Measurements from ENCODE around the gene STARD5. TPM values are rescaled to one million over a fixed set of nuclear protein-coding genes. Genes with fewer than 3 reads are reported as not detected.

The STARD5 gene
- total and polyA plus RNA-seq, 9 of the 15 experiments (the other 6 are each of a cell fraction or from before 2014, with no cell fraction given): 1.7 to 5.7 (median 2.2) TPM

DNA sequence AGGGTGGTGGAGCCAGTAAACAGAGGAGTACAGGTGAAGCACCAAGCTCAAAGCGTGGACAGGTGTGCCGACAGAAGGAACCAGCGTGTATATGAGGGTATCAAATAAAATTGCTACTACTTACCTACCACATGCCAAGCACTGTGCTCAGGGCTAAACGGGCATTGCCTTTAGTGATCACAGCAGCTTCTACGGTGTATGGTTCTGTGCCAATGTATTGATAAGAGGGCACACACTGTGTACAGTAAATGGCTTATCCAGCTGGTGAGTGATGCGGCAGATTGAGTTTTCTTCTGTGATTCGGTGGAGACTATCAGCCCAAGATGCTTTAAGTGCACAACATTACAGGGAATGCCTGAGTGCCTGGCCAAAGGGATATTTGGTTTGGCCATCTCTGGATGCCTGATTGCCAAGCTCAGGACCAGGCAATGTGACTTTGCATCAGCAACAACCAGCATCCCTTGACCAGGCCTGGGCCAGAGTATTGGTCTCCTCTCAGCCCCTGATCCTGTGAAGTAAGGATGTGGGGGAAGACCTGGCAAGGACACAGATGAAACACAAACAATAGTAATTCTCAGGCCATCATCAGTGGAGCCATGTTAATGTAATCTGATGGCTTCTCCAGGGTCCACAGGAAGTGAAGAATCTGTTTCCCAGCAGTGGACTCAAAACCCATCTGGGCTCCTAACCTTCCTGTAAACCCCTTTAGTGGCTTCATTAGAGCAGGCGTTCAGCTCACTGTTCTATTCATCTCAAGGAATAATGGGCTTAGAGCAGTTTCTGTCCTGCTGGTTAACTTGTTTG, 14.1 kb downstream of the STARD5 start:
- ATAC-seq: no peak
- Histone ChIP-seq H3K9me1 (ENCODE audit: control insufficient read depth, insufficient read depth, low read length) (no peaks in the 10 kb centered on the region), H3K4me3 (no peak overlapping the region), H3K9ac (ENCODE audit: insufficient read depth in 1 of 2, low read depth in 2 of 2, low read length in 2 of 2) (no peak overlapping the region), H3K9me3 (replicated peaks; ENCODE audit: control insufficient read depth, insufficient read depth, low read depth, low read length) (no peaks in the 10 kb centered on the region), H3K27ac (ENCODE audit: extremely low read depth, low read depth, low read length) (no peak overlapping the region), H3K4me1 (replicated peaks in 1 of 2; ENCODE audit: control insufficient read depth in 2 of 2, insufficient read depth in 2 of 2, low read length in 2 of 2) (no peaks in the 10 kb centered on the region), H3K36me3 (ENCODE audit: control insufficient read depth, insufficient read depth, low read length) (peaks cover 16% of the 10 kb centered on the region; the same call in 1 of the 3 replicates), H3K4me2 (ENCODE audit: insufficient read depth, low read length) (no peak overlapping the region), H4K20me1 (replicated peaks; ENCODE audit: control insufficient read depth, insufficient read depth, low read length) (no peaks in the 10 kb centered on the region; the same call in 1 of the 2 replicates), H2AFZ (ENCODE audit: low read depth, low read length) (no peak overlapping the region), H3K79me2 (ENCODE audit: control insufficient read depth, insufficient read depth, low read length) (no peaks in the 10 kb centered on the region), H3K27me3 (ENCODE audit: control insufficient read depth in 2 of 2, insufficient read depth in 2 of 2, low read length in 2 of 2) (no peaks in the 10 kb centered on the region)
- FAIRE-seq: no peak
- intact Hi-C loops (cut with micrococcal nuclease): no loop called here
- CTCF ChIA-PET (ENCODE audit: low intra/inter-chr PET ratio): no interaction called here
- TF ChIP-seq TRIM24 (IDR thresholded peaks at IDR 0.05) (no peak), BDP1 (IDR thresholded peaks at IDR 0.05; ENCODE audit: insufficient read depth, insufficient read length) (no peak), ZNF778 (CRISPR knock-in tag; IDR thresholded peaks at IDR 0.05) (no peak), RBM14 (IDR thresholded peaks at IDR 0.05; ENCODE audit: borderline replicate concordance, insufficient read depth, low read depth, low read length) (no peak), ZNF224 (CRISPR knock-in tag; IDR thresholded peaks at IDR 0.05) (no peak)
- TF ChIP-seq, protein P1, sequence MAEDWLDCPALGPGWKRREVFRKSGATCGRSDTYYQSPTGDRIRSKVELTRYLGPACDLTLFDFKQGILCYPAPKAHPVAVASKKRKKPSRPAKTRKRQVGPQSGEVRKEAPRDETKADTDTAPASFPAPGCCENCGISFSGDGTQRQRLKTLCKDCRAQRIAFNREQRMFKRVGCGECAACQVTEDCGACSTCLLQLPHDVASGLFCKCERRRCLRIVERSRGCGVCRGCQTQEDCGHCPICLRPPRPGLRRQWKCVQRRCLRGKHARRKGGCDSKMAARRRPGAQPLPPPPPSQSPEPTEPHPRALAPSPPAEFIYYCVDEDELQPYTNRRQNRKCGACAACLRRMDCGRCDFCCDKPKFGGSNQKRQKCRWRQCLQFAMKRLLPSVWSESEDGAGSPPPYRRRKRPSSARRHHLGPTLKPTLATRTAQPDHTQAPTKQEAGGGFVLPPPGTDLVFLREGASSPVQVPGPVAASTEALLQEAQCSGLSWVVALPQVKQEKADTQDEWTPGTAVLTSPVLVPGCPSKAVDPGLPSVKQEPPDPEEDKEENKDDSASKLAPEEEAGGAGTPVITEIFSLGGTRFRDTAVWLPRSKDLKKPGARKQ (CRISPR knock-in tag; IDR thresholded peaks at IDR 0.05): no peak
- TF ChIP-seq, protein P2, sequence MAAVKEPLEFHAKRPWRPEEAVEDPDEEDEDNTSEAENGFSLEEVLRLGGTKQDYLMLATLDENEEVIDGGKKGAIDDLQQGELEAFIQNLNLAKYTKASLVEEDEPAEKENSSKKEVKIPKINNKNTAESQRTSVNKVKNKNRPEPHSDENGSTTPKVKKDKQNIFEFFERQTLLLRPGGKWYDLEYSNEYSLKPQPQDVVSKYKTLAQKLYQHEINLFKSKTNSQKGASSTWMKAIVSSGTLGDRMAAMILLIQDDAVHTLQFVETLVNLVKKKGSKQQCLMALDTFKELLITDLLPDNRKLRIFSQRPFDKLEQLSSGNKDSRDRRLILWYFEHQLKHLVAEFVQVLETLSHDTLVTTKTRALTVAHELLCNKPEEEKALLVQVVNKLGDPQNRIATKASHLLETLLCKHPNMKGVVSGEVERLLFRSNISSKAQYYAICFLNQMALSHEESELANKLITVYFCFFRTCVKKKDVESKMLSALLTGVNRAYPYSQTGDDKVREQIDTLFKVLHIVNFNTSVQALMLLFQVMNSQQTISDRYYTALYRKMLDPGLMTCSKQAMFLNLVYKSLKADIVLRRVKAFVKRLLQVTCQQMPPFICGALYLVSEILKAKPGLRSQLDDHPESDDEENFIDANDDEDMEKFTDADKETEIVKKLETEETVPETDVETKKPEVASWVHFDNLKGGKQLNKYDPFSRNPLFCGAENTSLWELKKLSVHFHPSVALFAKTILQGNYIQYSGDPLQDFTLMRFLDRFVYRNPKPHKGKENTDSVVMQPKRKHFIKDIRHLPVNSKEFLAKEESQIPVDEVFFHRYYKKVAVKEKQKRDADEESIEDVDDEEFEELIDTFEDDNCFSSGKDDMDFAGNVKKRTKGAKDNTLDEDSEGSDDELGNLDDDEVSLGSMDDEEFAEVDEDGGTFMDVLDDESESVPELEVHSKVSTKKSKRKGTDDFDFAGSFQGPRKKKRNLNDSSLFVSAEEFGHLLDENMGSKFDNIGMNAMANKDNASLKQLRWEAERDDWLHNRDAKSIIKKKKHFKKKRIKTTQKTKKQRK (IDR thresholded peaks at IDR 0.05; ENCODE audit: borderline replicate concordance, low read depth, low read length): no peak
- TF ChIP-seq, protein P3, sequence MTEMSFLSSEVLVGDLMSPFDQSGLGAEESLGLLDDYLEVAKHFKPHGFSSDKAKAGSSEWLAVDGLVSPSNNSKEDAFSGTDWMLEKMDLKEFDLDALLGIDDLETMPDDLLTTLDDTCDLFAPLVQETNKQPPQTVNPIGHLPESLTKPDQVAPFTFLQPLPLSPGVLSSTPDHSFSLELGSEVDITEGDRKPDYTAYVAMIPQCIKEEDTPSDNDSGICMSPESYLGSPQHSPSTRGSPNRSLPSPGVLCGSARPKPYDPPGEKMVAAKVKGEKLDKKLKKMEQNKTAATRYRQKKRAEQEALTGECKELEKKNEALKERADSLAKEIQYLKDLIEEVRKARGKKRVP (CRISPR knock-in tag; IDR thresholded peaks at IDR 0.05): no peak
- POLR2A ChIA-PET: interaction anchor here (0.6 to 1.3 kb wide), 2 partner anchors 20 to 1230 kb away, joined by 3 to 5 read pairs; partner anchors contain the start of gene RPS17
- no TSS peak for BruUV-seq (replicated peaks)
- DNase-seq (ENCODE audit: extremely low read depth in 1 of 4, low spot score in 3 of 4): no peak
- in situ Hi-C loops (cut with MboI): no loop called here
- WGBS (ENCODE audit: insufficient coverage, low coverage, missing lambda C conversion rate): 40% methylated on average over 8 of the region's 8 CpGs
